ENCODE data around the gene INPP5A.
"Not testable (repeated sequence)": the region's sequence is repeated elsewhere in the genome, so short reads cannot be mapped to it uniquely, and the experiment has no call there.

The INPP5A gene

GRCh38 chr10:132737390-132738048 is 199.9 kb downstream of the INPP5A start:
- in situ Hi-C loops (cut with MboI; ENCODE audit: low pct_unique_long_range_greater_than_20kb, low sequenced_read_pairs, unreplicated experiment), result no loop called here
- TF ChIP-seq, protein P1, sequence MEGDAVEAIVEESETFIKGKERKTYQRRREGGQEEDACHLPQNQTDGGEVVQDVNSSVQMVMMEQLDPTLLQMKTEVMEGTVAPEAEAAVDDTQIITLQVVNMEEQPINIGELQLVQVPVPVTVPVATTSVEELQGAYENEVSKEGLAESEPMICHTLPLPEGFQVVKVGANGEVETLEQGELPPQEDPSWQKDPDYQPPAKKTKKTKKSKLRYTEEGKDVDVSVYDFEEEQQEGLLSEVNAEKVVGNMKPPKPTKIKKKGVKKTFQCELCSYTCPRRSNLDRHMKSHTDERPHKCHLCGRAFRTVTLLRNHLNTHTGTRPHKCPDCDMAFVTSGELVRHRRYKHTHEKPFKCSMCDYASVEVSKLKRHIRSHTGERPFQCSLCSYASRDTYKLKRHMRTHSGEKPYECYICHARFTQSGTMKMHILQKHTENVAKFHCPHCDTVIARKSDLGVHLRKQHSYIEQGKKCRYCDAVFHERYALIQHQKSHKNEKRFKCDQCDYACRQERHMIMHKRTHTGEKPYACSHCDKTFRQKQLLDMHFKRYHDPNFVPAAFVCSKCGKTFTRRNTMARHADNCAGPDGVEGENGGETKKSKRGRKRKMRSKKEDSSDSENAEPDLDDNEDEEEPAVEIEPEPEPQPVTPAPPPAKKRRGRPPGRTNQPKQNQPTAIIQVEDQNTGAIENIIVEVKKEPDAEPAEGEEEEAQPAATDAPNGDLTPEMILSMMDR (IDR thresholded peaks at IDR 0.05; ENCODE audit: extremely low read depth, insufficient read depth, missing control alignments), result no peak
- DNase-seq (ENCODE audit: low spot score), result no peak

GRCh38 chr10:132738454-132739224 is 201.1 kb downstream of the INPP5A start:
- DNase-seq (ENCODE audit: low spot score), result no peak
- TF ChIP-seq, protein P1 (IDR thresholded peaks at IDR 0.05; ENCODE audit: extremely low read depth, insufficient read depth, missing control alignments), result no peak

GRCh38 chr10:132739225-132739613 is 201.6 kb downstream of the INPP5A start:
- in situ Hi-C loops (cut with MboI; ENCODE audit: low pct_unique_long_range_greater_than_20kb, low sequenced_read_pairs, unreplicated experiment), result no loop called here
- DNase-seq (ENCODE audit: low spot score), result no peak
- TF ChIP-seq, protein P1 (IDR thresholded peaks at IDR 0.05; ENCODE audit: extremely low read depth, insufficient read depth, missing control alignments), result no peak

More at GRCh38 chr10:132738454-132739224, 201.1 kb downstream of the INPP5A start:
- in situ Hi-C loops (cut with MboI; ENCODE audit: low pct_unique_long_range_greater_than_20kb, low sequenced_read_pairs, unreplicated experiment), result no loop called here

DNA sequence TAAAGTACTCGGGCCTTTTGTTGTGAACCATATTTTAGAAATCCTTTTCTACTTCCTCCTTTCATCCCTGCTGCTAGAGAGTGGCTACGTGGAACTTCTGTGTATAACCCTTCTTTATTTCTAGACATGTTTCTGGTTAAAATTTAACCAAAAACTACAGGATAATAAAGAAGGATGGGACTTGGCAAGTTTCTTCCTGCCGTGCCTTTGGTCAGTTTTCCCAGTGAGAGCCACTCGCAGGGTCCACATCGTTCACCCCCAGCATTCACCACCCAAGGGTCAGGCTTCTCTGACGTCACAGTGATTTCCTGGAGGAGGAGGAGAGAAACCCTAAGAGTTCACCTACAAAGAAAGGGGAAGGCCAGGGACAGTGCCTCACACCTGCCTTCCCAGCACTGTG is 203.0 kb downstream of the INPP5A start:
- TF ChIP-seq, protein P1 (IDR thresholded peaks at IDR 0.05; ENCODE audit: extremely low read depth, insufficient read depth, missing control alignments), result no peak
- in situ Hi-C loops (cut with MboI; ENCODE audit: low pct_unique_long_range_greater_than_20kb, low sequenced_read_pairs, unreplicated experiment), result no loop called here
- no peak for DNase-seq (ENCODE audit: low spot score)

DNA sequence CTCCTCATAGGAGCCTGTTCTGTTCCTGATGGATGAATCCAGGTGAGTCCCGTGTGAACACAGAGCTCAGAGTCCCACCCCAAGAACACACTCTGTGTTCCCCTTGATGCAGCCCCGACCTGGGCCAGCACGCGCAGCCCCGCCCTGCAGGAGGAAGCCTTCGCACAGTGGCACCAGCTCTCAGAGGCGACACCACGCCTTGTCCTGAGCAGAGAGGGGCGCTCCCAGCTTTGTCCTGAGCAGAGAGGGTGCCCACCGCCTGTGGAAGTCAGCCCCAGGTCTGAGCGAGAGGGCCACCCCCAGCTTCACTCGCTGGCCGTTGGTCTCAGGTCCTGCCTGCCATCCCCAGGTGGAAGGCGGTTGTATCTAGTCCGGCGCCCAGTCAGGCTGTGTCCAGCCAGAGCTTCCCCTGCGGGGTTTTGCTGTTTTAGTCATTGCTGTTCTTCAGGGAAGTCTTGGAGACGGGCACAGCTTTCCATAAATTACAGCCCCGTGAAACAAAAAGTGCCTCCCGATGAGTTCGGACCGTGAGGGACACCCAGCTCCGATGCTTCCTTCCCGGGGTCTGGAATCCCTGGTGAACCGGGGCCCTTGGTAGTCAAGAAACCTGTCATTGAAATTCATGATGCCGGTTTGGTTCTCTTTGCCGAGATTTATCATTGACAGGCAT is 204.7 kb downstream of the INPP5A start:
- no peak for DNase-seq (ENCODE audit: low spot score)
- in situ Hi-C loops (cut with MboI; ENCODE audit: low pct_unique_long_range_greater_than_20kb, low sequenced_read_pairs, unreplicated experiment), result no loop called here
- TF ChIP-seq, protein P1 (IDR thresholded peaks at IDR 0.05; ENCODE audit: extremely low read depth, insufficient read depth, missing control alignments), result no peak

- in situ Hi-C loops (cut with MboI; ENCODE audit: low pct_unique_long_range_greater_than_20kb, low sequenced_read_pairs, unreplicated experiment), result no loop called here
- DNase-seq (ENCODE audit: low spot score), result no peak
- TF ChIP-seq, protein P1 (IDR thresholded peaks at IDR 0.05; ENCODE audit: extremely low read depth, insufficient read depth, missing control alignments), result no peak
Observed at GRCh38 chr10:132742837-132743194, 205.2 kb downstream of the INPP5A start.

GRCh38 chr10:132743196-132743924 is 205.8 kb downstream of the INPP5A start:
- in situ Hi-C loops (cut with MboI; ENCODE audit: low pct_unique_long_range_greater_than_20kb, low sequenced_read_pairs, unreplicated experiment), result not testable (repeated sequence)

More at GRCh38 chr10:132743196-132743924, 205.8 kb downstream of the INPP5A start:
- not testable (repeated sequence) for DNase-seq (ENCODE audit: low spot score)

Measured in GM13977 (cell line).